Astrocyte of the spinal cord (primary cell): ENCODE data around the gene NDUFAF4.
"Not testable (repeated sequence)": the region's sequence is repeated elsewhere in the genome, so short reads cannot be mapped to it uniquely, and the experiment has no call there.

Experiments
- DNase-seq: peaks from one replicate; pipeline ENCODE4 v3.0.0; 2011; ENCODE audit warnings: low read depth, low spot score
- H3K4me3 ChIP-seq: 2 replicates; pipeline ENCODE4 v1.5.1; 2011; ENCODE audit warnings: low read depth, mild to moderate bottlenecking, low read length, moderate library complexity
- CTCF ChIP-seq: IDR thresholded peaks from 2 replicates; pipeline ENCODE4 v1.5.1; 2012; ENCODE audit warnings: low read depth, mild to moderate bottlenecking, low read length, inconsistent platforms
- in situ Hi-C: cut with HindIII; loops from 2 replicates; pipeline ENCODE4 v1.10.0; 2017; ENCODE audit warnings: low sequenced_read_pairs

The NDUFAF4 gene

GRCh38 chr6:96889146-96889545, 8.5 kb downstream of the NDUFAF4 start:
- DNase-seq = no peak
- no peak overlapping the region for H3K4me3 ChIP-seq
- no peak for TF ChIP-seq CTCF
- in situ Hi-C loops = no loop called here

GRCh38 chr6:96888745-96889144, 8.9 kb downstream of the NDUFAF4 start:
- DNase-seq = no peak
- H3K4me3 ChIP-seq = no peak overlapping the region
- in situ Hi-C loops = no loop called here
- no peak for TF ChIP-seq CTCF

- DNase-seq = no peak
- no peak overlapping the region for H3K4me3 ChIP-seq
- TF ChIP-seq CTCF = no peak
- in situ Hi-C loops = no loop called here
Measured at GRCh38 chr6:96886519-96886918, 11.2 kb downstream of the NDUFAF4 start.

- H3K4me3 ChIP-seq, DNase-seq, in situ Hi-C loops: not testable (repeated sequence)
Measured at GRCh38 chr6:96885187-96885631, 12.5 kb downstream of the NDUFAF4 start.

GRCh38 chr6:96878143-96878542, 19.5 kb downstream of the NDUFAF4 start:
- in situ Hi-C loops = no loop called here
- no peak overlapping the region for H3K4me3 ChIP-seq
- no peak for DNase-seq
- no peak for TF ChIP-seq CTCF

GRCh38 chr6:96876886-96877545, 20.7 kb downstream of the NDUFAF4 start:
- H3K4me3 ChIP-seq = no peak overlapping the region
- no peak for DNase-seq
- in situ Hi-C loops = no loop called here
- no peak for TF ChIP-seq CTCF

- H3K4me3 ChIP-seq = no peak overlapping the region
- no peak for TF ChIP-seq CTCF
- DNase-seq = no peak
- in situ Hi-C loops = no loop called here
Measured at GRCh38 chr6:96872976-96873375, 24.7 kb downstream of the NDUFAF4 start.
